Measurements from ENCODE around the gene GNAI1. TPM values are rescaled to one million over a fixed set of nuclear protein-coding genes. Genes with fewer than 3 reads are reported as not detected.

The GNAI1 gene
- total and polyA plus RNA-seq, 2 of the 13 experiments (the other 11 are each of a cell fraction or from before 2014, with no cell fraction given): 3.5 to 5.7 TPM

DNA sequence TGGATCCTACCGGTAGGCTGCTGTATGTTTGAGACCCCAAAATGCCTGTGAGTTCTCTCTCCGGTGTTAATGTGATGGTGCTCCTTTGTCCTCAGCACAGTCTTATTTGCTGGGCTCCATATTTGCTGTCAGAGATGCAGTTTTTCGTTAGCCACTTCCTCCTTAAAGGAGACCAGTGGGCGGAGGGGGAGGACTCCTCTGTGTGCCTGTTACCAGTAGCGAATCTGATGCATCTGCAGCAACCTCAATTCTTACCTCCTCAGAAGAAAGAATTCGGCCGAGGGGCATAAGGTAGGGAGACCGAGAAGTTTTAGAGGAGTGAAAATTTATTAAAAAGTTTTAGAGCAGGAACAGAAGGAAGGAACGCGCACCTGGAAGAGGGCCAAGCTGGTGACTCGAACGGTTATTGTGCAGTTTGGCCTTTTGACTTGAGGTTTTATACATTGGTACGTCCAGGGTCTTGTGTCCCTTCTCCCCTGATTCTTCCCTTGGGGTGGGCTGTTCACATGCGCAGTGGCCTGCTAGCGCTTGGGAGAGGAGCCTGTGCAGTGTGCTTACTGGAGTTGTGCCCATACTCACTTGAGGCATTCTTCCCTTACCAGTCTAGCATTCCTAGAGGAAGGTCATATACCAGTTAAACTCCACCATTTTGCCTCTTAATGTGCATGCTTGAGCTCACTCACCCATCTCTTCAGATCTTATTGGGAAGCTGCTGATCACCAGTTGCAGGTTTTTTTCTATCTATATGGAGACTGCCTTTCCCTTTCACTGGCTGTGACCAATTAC lies 49.5 kb downstream of the GNAI1 start:
- ATAC-seq: no peak
- no TSS peak for BruUV-seq (replicated peaks)
- intact Hi-C loops (cut with micrococcal nuclease; ENCODE audit: unreplicated experiment) (loop anchor here (5.0 kb wide), 1 partner anchor 47 kb away; no protein-coding TSS in a partner anchor), in situ Hi-C loops (cut with HindIII; ENCODE audit: extremely low pct_ligation_motif_present, low pct_unique_long_range_greater_than_20kb) (no loop called here)
- Histone ChIP-seq H3K9ac (ENCODE audit: insufficient read depth, low read depth, low read length) (no peak overlapping the region), H4K20me1 (ENCODE audit: insufficient read depth, low read length) (no peaks in the 10 kb centered on the region), H3K36me3 (replicated peaks in 1 of 2; ENCODE audit: control insufficient read depth in 1 of 2, insufficient read depth in 2 of 2, low read length in 2 of 2) (no peaks in the 10 kb centered on the region), H3K9me3 (ENCODE audit: low read length) (no peaks in the 10 kb centered on the region), H3K27ac (ENCODE audit: extremely low read length, insufficient read depth, low read length) (no peak overlapping the region), H3K4me3 (replicated peaks in 1 of 3; ENCODE audit: insufficient read depth in 1 of 3, low read depth in 2 of 3, low read length in 3 of 3) (no peak overlapping the region), H3K4me2 (ENCODE audit: low read depth, low read length) (no peak overlapping the region), H2AFZ (ENCODE audit: low read length) (no peak overlapping the region), H3K79me2 (ENCODE audit: insufficient read depth, low read length) (no peaks in the 10 kb centered on the region), H3K4me1 (ENCODE audit: insufficient read depth, low read length) (peaks cover 8% of the 10 kb centered on the region), H3K27me3 (ENCODE audit: control insufficient read depth in 1 of 2, insufficient read depth in 2 of 2, low read length in 2 of 2) (no peaks in the 10 kb centered on the region)
- CTCF ChIA-PET (ENCODE audit: low intra/inter-chr PET ratio, low total read pairs): no interaction called here
- TF ChIP-seq, protein P1, sequence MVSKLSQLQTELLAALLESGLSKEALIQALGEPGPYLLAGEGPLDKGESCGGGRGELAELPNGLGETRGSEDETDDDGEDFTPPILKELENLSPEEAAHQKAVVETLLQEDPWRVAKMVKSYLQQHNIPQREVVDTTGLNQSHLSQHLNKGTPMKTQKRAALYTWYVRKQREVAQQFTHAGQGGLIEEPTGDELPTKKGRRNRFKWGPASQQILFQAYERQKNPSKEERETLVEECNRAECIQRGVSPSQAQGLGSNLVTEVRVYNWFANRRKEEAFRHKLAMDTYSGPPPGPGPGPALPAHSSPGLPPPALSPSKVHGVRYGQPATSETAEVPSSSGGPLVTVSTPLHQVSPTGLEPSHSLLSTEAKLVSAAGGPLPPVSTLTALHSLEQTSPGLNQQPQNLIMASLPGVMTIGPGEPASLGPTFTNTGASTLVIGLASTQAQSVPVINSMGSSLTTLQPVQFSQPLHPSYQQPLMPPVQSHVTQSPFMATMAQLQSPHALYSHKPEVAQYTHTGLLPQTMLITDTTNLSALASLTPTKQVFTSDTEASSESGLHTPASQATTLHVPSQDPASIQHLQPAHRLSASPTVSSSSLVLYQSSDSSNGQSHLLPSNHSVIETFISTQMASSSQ (IDR thresholded peaks at IDR 0.05; ENCODE audit: low read depth): no peak
- TF ChIP-seq, protein P1 (CRISPR knock-in tag; IDR thresholded peaks at IDR 0.05; ENCODE audit: borderline replicate concordance): no peak
- TF ChIP-seq NFATC3 (CRISPR knock-in tag; IDR thresholded peaks at IDR 0.05) (no peak), GFI1 (CRISPR knock-in tag; IDR thresholded peaks at IDR 0.05; ENCODE audit: borderline replicate concordance) (no peak), HOXA9 (CRISPR knock-in tag; IDR thresholded peaks at IDR 0.05; ENCODE audit: borderline replicate concordance) (no peak), TBX2 (CRISPR knock-in tag; IDR thresholded peaks at IDR 0.05; ENCODE audit: borderline replicate concordance) (no peak), EP300 (IDR thresholded peaks at IDR 0.05; ENCODE audit: low read depth in 2 of 2, low read length in 2 of 2) (no peak), EP300 (CRISPR knock-in tag; IDR thresholded peaks at IDR 0.05; ENCODE audit: borderline replicate concordance) (no peak), FOXK1 (CRISPR knock-in tag; IDR thresholded peaks at IDR 0.05; ENCODE audit: borderline replicate concordance, low read depth) (no peak), CEBPG (CRISPR knock-in tag; IDR thresholded peaks at IDR 0.05) (no peak), JARID2 (CRISPR knock-in tag; IDR thresholded peaks at IDR 0.05; ENCODE audit: insufficient replicate concordance) (no peak)
- TF ChIP-seq, protein P2, sequence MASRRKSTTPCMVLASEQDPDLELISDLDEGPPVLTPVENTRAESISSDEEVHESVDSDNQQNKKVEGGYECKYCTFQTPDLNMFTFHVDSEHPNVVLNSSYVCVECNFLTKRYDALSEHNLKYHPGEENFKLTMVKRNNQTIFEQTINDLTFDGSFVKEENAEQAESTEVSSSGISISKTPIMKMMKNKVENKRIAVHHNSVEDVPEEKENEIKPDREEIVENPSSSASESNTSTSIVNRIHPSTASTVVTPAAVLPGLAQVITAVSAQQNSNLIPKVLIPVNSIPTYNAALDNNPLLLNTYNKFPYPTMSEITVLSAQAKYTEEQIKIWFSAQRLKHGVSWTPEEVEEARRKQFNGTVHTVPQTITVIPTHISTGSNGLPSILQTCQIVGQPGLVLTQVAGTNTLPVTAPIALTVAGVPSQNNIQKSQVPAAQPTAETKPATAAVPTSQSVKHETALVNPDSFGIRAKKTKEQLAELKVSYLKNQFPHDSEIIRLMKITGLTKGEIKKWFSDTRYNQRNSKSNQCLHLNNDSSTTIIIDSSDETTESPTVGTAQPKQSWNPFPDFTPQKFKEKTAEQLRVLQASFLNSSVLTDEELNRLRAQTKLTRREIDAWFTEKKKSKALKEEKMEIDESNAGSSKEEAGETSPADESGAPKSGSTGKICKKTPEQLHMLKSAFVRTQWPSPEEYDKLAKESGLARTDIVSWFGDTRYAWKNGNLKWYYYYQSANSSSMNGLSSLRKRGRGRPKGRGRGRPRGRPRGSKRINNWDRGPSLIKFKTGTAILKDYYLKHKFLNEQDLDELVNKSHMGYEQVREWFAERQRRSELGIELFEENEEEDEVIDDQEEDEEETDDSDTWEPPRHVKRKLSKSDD (CRISPR knock-in tag; IDR thresholded peaks at IDR 0.05; ENCODE audit: low read depth): no peak
- TF ChIP-seq, protein P3, sequence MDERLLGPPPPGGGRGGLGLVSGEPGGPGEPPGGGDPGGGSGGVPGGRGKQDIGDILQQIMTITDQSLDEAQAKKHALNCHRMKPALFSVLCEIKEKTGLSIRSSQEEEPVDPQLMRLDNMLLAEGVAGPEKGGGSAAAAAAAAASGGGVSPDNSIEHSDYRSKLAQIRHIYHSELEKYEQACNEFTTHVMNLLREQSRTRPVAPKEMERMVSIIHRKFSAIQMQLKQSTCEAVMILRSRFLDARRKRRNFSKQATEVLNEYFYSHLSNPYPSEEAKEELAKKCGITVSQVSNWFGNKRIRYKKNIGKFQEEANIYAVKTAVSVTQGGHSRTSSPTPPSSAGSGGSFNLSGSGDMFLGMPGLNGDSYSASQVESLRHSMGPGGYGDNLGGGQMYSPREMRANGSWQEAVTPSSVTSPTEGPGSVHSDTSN (CRISPR knock-in tag; IDR thresholded peaks at IDR 0.05): no peak
- DNase-seq (ENCODE audit: low spot score): no peak
- WGBS (ENCODE audit: low lambda C conversion rate): 94% methylated on average over 15 of the region's 15 CpGs
- POLR2A ChIA-PET: no interaction called here
- FAIRE-seq: no peak
